ENCODE measurements around the gene CHST15. TPM values are rescaled to one million over a fixed set of nuclear protein-coding genes. Genes with fewer than 3 reads are reported as not detected.

CHST15 gene
- total and polyA plus RNA-seq, 2 of the 8 experiments (the other 6 are each of a cell fraction or from before 2014, with no cell fraction given) = 8.8 to 9.1 TPM

GRCh38 chr10:124073978-124074377, 19.4 kb downstream of the CHST15 start:
- Histone ChIP-seq H2BK5ac (ENCODE audit: low read depth, low read length) (no peak overlapping the region), H3K36me3 (ENCODE audit: control insufficient read depth in 2 of 4, insufficient read depth in 4 of 4, low read length in 3 of 4) (no peaks in the 10 kb centered on the region), H3K4me3 (ENCODE audit: extremely low read depth in 1 of 4, insufficient read depth in 2 of 4, low read depth in 3 of 4, low read length in 4 of 4) (no peak overlapping the region), H2BK15ac (ENCODE audit: low read length) (no peak overlapping the region; the same call in 1 of the 2 replicates), H3K27ac (ENCODE audit: low read depth, low read length) (no peak overlapping the region), H3K23ac (ENCODE audit: insufficient read length) (no peak overlapping the region), H3K79me1 (ENCODE audit: low read depth, low read length) (peaks cover 2% of the 10 kb centered on the region; the same call in 1 of the 2 replicates), H3K9me3 (ENCODE audit: insufficient read depth in 2 of 2, low read depth in 1 of 2, low read length in 1 of 2) (no peaks in the 10 kb centered on the region), H2AFZ (ENCODE audit: low read length) (no peak overlapping the region), H3K79me2 (ENCODE audit: control insufficient read depth in 1 of 2, insufficient read depth in 2 of 2, low read length in 2 of 2) (no peaks in the 10 kb centered on the region), H2BK12ac (ENCODE audit: low read depth, low read length) (no peak overlapping the region), H2BK120ac (replicated peaks; ENCODE audit: low read depth, low read length) (no peak overlapping the region), H3K27me3 (replicated peaks in 1 of 4; ENCODE audit: control insufficient read depth in 3 of 4, extremely low read depth in 1 of 4, insufficient read depth in 3 of 4, low read length in 3 of 4) (no peaks in the 10 kb centered on the region; a peak in 1 of 7 replicates), H4K91ac (replicated peaks; ENCODE audit: insufficient read length, low read length) (no peak overlapping the region), H2BK20ac (ENCODE audit: low read length) (no peak overlapping the region), H3K9ac (replicated peaks in 1 of 4; ENCODE audit: extremely low read depth in 1 of 4, low read depth in 3 of 4, low read length in 3 of 4) (no peak overlapping the region), H2AK5ac (ENCODE audit: low read depth, low read length) (no peak overlapping the region), H3K56ac (replicated peaks; ENCODE audit: insufficient read length, low read depth, low read length) (no peak overlapping the region), H4K5ac (ENCODE audit: insufficient read length, low read depth, low read length) (no peak overlapping the region), H4K8ac (ENCODE audit: extremely low read depth, insufficient read depth, low read length) (no peak overlapping the region), H3K4me1 (replicated peaks in 1 of 4; ENCODE audit: control insufficient read depth in 3 of 4, insufficient read depth in 4 of 4, low read length in 3 of 4) (peaks cover 4 to 14% (median 8%) of the 10 kb centered on the region in 4 experiments), H3K14ac (ENCODE audit: insufficient read length) (no peak overlapping the region), H3K18ac (ENCODE audit: extremely low read depth, low read length) (no peak overlapping the region), H3K23me2 (ENCODE audit: low read depth, low read length) (no peaks in the 10 kb centered on the region), H3K4ac (replicated peaks; ENCODE audit: insufficient read length, low read depth, low read length) (no peak overlapping the region), H4K20me1 (replicated peaks in 1 of 2; ENCODE audit: control insufficient read depth in 1 of 2, insufficient read depth in 2 of 2, low read length in 2 of 2) (no peaks in the 10 kb centered on the region), H3K4me2 (ENCODE audit: insufficient read depth in 1 of 2, low read depth in 2 of 2, low read length in 2 of 2) (no peak overlapping the region)
- WGBS, 2 experiments (ENCODE audit: extremely low coverage in 1 of 2, insufficient coverage in 1 of 2, insufficient read length in 1 of 2, insufficient replicate concordance in 2 of 2, low coverage in 1 of 2, low lambda C conversion rate in 2 of 2, missing lambda C conversion rate in 1 of 2) = 88% methylated on average over 5 of the region's 5 CpGs; no CpG with 5 or more reads in 1 of the 2 experiments
- no peak for TF ChIP-seq SP2 (IDR thresholded peaks at IDR 0.05; ENCODE audit: low read length)
- ChIA-PET CTCF (ENCODE audit: partially characterized antibody) (interaction anchor here (1.0 kb wide), 1 partner anchor 79 kb away, joined by 3 read pairs; no protein-coding TSS in a partner anchor), POLR2A (ENCODE audit: partially characterized antibody) (no interaction called here)
- FAIRE-seq (no peak), DNase-seq (ENCODE audit: low read depth in 1 of 2, low spot score in 2 of 2) (no peak)
